GM18502 (cell line): Measurements from ENCODE around the gene UAP1.
A peak's percentile ranks its signal among the peaks of the same experiment; 100 is the strongest.

Source experiments
- ATAC-seq: cut with Tn5 transposase; IDR thresholded peaks from one replicate; pipeline ENCODE4 v1.9.1; 2021; ENCODE audit warnings: mild to moderate bottlenecking; ENCODE audit not compliant: unreplicated experiment, poor library complexity

Gene UAP1

DNA sequence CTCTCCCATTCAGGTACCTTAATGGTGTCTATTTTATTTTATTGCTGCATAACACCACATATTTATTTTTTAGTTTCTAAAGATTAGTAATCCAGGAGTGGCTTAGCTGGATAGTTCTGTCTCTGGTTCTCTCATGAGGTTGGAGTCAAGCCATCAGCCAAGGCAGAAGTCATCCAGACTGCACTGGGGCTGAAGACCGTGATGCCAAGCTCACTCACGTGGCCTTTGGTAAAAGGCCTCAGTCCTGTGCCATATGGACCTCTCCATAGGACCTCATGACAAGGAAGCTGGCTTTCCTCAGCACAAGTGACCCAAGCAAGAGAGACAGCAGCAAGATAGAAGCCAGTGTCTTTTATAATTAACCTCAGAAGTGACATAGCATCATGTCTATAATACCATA, 47.8 kb downstream of the UAP1 start:
- ATAC-seq = no peak

DNA sequence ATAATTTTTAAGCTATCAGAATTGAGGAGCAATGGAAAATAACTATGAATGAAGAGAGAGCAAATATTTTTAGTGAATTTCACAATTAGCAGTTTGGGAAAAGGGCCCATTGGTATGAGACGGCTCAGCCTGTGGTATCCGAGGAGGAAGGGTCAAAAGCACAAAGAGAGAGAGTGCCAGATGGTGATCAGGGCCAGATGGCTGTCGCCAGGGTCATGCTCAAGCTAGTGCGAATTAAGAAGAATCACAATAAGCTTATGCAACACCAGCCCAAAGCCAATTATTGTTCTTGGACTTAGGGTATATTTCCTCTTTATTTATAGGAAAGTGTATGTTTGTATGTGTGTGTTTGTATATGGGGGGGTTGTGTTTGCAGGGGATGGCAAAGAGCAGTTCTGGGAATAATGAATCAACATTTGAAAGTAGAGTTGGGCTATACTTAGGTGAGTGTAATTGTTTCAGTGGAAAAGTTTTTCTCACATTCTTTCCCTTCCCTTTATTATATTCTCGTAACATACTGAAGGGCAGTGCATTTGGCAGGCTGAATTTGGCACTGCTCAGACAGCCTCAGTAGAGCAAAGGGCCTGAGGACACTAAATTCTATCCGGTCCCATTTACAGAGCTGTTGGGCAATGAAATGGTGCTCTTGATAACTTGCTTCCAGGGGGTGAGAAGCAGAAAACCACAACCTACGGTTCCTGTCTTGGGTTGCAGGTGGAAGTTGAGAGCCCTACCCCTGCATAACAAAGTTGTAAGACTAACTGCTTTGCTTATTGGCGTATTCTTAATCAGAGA, 51.3 kb downstream of the UAP1 start:
- no peak for ATAC-seq

DNA sequence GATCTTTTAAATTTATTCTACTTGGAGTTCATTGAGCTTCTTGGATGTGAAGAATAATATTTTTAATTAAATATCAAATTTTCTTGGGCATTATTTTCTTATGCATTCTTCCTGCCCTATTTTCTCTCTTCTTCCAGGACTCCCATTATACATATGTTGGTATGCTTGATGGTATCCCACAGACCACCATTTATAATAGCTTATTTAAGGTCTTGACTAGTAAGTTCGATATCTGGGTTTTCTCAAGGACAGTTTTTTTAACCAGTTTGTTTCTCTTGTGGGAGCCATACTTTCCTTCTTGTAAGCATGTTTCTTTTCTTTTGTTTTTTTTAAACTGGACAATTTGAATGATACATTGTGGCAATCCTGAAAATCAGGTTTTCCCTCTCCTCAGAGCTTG, 55.3 kb downstream of the UAP1 start:
- no peak for ATAC-seq

DNA sequence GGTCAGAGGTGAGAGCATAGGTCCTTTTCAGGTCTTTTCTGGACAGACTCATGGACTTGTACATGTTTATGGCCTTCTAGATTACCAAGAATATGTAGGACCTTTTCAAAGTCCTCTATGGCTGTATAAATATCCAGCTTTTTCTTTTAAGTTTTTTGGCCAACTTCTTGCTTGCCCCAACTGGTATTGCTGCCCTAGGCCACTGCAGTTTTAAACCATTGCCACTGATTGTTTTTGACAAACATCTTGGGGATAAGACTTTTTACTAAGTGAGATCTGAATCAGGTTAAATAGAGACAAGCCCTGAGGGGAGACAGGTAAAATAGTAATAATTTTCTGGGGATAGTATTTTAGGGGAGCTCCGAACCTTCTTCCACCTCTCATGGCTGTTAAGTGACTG, 56.0 kb downstream of the UAP1 start:
- ATAC-seq = no peak

DNA sequence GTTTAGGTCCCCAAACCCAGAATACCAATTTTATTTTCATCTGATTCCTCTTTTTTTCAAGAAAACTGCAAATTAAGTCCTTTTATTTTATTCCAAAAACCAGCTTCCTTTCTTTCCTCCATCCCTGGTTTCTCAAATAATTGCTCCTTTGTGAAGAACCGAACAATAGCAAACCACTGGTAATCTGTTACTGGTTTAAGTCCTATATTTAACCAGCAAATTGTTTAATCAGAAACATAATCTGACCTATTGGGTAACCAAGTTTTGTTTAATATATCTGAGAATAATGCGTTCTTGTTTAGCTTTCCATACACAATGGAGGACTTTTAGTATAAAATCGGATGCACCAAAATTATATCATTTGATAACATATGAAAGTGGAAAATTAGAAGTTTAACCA, 57.6 kb downstream of the UAP1 start:
- no peak for ATAC-seq

DNA sequence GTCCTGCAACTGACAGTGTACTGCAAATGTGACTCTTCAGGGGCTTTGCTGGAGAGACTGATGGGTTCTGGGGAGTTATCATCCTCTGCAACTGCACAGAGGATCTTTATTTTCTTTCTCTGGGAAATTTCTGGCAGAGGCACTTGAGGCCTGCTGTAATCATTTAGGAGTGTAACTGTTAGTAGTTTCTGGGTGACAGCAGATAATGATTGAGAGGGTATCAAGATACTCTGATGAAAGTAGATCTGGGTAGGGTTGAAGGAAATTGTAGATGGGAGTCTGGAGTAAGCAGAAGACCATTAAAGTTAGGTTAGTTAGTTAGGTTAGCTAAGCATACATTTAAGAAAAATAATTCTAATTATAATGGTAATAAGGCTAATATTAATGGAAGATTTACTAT, 59.7 kb downstream of the UAP1 start:
- ATAC-seq = no peak

DNA sequence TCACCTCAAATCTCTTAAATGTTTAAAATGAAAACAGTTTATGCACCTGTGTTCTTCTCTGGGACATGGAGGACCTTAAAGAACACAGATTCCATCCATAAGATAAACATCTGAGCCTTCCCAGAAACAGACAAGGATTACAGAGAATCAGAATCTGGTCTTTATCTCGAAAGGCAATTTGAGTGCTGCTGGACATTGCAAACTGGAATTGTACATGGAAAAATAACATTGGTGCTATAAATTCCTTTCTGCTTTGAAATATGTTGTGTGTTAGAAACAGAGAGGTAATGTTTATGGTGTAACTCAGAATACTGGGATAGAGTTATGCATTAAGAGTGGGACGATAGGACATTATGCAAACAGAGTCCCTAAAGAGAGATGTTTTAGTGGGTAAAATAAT, 64.2 kb downstream of the UAP1 start:
- no peak for ATAC-seq

DNA sequence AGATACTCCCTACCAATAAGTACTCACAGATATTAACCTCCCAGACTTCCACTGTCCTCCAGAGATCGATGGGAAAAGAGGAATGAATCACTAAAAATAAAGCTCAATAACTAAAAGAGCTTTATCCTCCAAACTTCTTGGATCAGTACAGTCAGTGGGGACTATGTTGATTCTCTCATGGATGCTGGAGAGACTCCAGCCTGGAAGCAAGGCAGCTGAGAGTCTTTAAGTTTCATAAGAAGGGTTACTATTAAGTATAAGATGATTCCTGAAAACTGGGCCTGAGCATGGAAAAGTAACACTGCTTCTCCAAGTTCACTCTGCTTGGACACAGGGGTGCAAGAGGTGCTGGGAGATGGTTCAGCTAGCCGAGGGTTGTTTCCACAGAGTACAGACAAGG, 64.6 kb downstream of the UAP1 start:
- ATAC-seq = no peak

DNA sequence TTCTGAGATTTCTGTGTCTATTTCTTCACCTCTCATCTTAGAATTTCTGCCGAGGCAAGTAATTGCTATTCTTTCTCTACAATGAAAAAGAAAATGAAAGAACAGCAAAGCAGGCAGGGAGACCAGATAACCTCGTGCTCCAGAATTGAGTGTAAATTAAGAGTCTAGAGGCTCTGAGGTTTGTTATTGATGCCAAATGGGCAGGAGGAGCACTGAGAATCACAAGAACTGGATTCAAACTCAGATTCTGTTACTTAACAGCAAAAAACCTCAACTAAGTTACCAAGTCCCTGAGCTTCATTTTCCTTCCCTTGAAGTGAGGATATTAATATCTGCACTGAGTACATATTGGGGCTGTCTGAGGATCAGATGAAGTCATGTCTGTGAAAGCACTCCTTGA, 65.2 kb downstream of the UAP1 start:
- ATAC-seq = no peak

DNA sequence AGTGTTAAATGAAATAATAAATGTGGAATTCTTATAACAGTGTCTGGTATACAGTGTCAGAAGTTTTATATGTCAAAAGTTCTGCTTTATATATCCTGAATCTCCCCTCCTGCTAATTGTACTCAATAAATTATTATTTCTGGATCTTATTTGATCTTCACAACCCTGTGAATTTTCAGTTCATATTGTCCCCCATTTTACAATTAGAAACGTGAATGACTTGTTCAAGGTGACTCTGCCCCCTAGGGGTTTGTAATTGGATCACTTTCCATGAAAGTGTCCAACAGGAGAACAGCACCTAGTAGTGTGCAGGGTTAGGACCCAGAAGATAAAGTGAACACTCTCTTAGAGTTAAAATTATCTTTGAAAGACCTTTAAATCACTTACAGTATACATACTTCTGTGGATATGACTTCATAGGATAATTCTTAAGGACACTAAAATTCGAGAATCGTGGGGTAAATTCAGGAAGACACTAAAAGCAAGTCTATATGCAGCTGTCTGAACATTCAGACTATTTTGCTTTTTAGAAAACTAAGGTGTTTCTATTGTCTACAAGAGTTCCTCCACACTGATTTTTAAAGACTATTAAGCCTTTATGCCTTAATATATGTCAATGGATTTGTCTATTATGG, 66.3 kb downstream of the UAP1 start:
- ATAC-seq = no peak

DNA sequence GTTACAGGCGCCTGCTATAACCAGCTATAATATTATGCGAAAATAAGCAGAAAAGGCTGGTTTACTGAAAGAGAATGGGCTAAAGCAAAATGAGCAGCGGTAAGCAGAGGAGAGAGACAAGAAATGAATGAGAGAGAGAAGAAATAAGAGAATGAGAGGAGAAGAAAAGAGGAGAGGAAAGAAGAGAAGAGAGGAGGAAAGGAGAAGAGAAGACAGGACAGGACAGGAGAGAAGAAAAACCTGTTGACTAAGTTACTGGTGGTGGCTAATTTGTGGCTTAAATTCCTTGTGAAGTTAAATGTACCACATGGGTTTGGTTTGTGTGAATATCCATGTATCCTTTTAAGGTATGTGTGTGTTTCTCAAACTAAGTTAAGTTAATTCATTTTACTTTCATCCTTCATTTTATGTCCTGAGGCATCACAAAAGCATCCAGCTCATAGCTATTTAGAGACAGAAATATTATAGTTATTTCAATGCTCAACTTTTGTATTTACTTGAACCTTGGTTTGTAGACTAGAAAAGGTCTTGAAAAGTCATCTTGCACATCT, 67.6 kb downstream of the UAP1 start:
- no peak for ATAC-seq

DNA sequence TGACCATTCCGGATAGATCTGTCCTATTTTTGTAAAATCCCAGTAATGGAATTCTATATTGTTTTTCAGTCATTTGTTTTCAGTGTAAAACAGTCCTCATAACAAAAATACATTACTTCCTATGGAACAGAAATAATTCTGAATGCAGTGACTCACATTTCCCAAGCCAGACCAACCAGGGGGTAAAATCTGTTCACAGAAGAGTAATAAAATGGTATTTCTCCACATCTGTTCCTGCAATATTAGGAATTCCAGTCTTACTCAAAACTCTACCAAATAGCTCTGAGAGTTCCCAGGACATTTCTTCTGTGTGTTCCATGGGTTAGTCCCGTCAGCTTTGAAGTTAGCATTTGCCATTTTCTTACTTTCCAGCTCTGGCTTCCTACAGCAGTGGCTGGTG, 68.1 kb downstream of the UAP1 start:
- ATAC-seq = no peak

DNA sequence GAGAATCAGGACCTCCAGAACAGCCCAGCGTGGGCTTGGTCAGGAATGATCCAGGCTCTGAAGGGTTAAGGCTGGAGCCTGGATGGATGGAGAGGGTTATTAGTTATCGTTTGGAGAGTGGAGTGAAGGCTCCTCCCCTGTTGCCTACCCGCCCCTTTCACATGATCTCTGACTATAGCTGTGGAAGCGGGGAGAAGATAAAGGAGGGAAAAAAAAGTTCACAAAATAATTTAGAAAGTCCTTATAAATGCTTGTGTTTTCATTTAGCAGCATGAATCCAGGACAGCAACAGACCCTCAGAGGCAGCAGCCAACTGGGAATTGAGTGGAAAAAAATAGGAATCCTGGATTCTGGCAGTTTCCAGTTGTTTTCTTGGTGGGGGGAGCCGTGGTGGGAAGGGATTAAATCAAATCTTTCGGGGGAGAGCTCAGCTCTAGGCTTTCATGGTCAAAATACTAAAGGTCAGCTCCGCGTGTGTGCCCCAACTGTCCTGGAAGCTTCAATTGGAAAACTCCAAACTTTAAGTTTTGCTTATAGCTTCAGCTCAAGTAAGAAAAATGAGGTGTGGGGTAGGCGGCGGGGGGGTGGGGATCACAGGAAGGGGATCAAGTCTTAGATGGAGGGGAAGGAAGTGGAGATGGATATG, 70.1 kb downstream of the UAP1 start:
- ATAC-seq = no peak

DNA sequence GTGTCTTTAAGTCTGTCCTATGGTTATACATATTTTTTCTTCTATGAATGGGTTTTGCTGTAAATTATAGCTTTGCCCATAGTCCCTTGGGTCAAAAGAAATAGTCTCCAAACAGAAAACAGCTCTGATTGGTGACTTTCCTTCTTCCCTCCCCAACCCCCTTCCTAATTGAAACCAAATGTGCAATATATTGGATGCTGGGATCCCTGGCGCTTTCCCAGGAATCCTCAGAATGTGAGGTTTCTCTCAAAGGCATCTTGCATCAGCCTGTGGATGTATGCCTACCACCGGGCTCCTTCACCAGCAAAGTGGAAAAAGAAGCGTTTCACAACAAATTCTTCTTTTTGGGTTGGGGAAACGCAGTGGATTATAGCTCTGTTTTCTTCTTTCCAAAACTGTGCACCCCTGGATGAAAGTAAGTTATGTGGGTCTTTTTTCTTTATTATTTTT, 70.7 kb downstream of the UAP1 start, which contains the start of gene DDR2:
Gene DDR2, plus strand, starts transcription at position 248 of the 450 bp plus-strand sequence. CDS start 86,600 bp downstream, outside the sequence.
- no peak for ATAC-seq

DNA sequence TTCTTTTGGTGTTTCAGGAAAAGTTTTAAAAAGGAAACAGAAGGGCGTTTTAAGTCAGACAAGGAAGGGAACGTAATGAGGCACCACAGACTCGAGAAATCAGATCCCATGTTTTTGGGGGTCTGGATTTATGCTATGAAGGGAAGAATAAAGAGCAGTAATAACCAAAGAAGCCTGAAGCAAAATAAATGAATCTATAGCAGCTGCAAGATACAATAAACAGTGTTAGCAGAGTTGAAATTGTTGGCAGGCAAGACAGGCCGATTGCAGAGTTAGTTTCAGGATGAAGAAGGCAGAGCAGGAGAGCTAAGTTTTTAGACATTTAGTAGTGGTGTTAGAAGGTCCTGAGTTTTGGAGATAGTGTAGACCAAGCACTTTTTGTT, 71.2 kb downstream of the UAP1 start:
- no peak for ATAC-seq

DNA sequence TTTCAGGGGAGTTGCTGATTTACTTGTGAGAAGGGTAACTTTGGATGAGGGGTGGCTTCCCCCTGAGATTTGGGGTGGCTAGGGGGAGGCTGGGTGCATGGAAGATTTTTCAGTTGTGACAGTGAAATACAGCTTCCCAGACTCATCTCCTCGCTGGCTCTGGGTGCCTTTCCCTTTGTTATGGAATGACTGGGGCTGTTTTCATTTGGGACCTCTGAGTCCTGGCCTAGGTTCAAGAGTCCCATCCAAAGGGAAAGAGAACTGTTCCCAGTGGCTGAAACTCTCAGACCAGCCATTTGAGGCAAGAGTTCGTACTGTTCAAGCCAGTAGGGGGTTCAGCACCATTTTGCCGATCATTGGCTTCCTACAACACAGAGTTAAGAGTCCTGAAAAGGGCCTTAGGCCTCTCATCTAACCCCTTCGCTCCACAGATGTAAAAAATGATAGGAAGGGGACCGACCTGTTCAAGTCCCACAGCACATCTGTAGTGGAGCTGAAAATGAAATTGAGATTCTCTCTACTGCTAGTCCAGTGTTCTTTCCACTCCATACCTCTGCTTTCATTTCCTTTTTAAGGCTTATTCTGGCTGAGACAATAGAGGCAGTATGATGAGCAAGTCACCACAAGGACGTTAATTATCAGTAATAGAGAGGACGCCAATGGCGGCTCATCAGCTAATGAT, 71.7 kb downstream of the UAP1 start:
- peak; percentile 70 for ATAC-seq

DNA sequence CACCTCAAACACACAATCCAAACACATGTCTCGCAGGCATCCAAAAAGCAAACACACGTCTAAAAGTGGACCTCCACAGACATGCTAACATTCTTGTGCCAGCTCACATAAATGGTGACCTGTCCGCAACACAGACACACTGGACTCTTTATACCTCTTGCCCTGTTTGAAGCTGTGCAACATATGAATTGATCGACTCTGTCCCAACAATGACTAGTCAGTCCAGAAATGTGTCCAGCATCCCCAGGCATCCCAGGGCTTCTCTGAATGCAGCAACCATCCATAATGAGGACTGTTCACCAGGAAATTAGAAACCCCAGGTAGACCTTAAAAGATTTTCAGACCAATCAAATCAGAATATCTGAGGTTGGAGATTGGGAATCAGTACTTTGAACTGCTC, 73.9 kb downstream of the UAP1 start:
- ATAC-seq = no peak

DNA sequence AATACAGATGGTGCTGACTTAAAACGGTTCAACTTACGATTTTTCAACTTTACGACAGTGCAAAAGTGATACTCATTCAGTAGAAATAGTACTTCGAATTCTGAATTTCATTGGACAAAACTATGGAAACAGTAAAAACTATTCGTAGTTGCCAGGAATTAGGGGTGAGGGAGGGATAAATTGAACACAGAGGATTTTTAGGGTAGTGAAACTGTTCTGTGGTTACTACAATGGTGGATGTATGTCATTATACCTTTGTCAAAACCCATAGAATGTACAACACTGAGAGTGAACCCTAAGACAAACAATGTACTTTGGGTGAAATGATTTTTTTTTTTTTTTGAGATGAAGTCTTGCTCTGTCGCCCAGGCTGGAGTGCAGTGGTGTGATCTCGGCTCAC, 78.2 kb downstream of the UAP1 start:
- ATAC-seq = no peak

DNA sequence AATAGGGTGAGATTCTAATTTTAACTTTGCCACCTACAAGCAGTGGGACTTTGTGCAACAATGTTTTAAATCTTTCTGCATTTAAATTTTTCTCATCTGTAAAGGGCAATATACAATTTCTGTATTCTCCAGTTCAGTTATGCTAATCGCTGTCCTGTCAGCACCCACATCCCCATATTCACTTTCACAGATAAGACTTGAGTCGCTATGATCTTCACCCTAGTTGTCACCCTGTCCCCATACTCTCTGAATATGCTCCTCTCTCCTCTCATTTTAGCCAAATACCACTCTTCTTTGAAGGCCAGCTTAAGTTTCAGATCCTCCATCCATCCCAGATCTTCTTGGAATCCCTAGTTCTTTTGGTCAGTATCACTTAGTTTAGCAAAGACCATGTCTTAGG, 79.6 kb downstream of the UAP1 start:
- no peak for ATAC-seq

DNA sequence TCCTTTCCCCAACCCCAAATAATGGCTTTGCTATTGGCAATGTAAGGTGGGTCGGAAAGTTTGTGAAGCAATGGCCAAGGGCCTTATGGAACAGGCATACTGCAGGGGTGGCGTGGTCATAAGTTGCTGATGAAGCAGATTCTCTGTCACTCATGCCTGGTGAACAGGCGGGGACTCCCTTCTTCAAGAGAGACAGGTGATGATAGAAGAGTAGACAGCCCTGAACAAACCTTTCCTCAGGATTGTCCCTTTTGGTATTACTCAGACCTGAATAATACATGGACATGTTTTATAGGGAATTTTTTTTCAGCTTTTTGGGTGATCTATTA, 83.4 kb downstream of the UAP1 start:
- ATAC-seq = no peak

DNA sequence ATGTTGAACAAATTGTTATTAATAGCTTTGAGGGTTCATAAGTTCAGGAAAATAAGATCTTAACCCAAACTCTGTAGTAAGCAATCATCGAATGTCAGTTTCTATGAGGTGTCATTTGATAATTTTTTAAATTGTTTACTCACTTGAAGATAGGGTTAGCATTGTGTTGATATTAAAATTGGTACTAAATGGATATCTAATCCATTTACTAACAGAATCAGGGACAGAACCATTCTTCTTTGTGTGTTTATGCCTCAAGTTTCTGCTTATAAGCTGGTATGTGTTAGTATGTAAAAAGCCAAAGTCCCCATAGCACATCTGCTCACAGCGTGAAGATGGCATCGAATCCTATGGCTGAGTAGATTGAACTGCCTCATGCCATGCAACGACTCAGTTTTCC, 84.1 kb downstream of the UAP1 start:
- ATAC-seq = no peak
